PC-3 (cell line): ENCODE measurements around the gene BHLHE23. TPM values are rescaled to one million over a fixed set of nuclear protein-coding genes. Genes with fewer than 3 reads are reported as not detected.

Experiments used
- ATAC-seq: fragments of 200-7000 bp; cut with Tn5 transposase; 2 replicates; pipeline ENCODE4 v1.9.1; 2020; ENCODE audit warnings: mild to moderate bottlenecking, moderate library complexity
- BruUV-seq: library from RNA; stranded (reverse); fragments of 400-500 nt; replicated peaks from 2 replicates; lab custom pipeline; 2021; lab: Mats Ljungman, UMichigan
- CTCF ChIA-PET: fragments of 300-600 bp; sonication (Branson Sonifier 250); formaldehyde crosslinking; loops from one replicate; lab custom pipeline; 2022; ENCODE audit warnings: antibody characterized with exemption; lab: Charles Lee
- POLR2A ChIA-PET: fragments of 300-600 bp; sonication (Branson Sonifier 250); formaldehyde crosslinking; loops from one replicate; lab custom pipeline; 2022; ENCODE audit warnings: antibody characterized with exemption; ENCODE audit not compliant: unreplicated experiment; lab: Charles Lee
- DNase-seq: peaks from one replicate; pipeline ENCODE4 v3.0.0-alpha.2; 2015
- H2AFZ ChIP-seq: fragments of 300-600 bp; sonication (generic); 2 replicates; pipeline ENCODE4 v1.6.0; 2016; ENCODE audit warnings: antibody characterized with exemption, low read length
- H3F3A ChIP-seq: fragments of 300-600 bp; sonication (generic); one replicate; pipeline ENCODE4 v1.6.0; 2017; ENCODE audit warnings: antibody characterized with exemption, low read length, control low read depth, mild to moderate bottlenecking; ENCODE audit not compliant: unreplicated experiment
- H3K27ac ChIP-seq: fragments of 300-600 bp; sonication (generic); 2 replicates; pipeline ENCODE4 v1.5.1; 2016; ENCODE audit warnings: mild to moderate bottlenecking, low read length
- H3K27me3 ChIP-seq: fragments of 300-600 bp; sonication (generic); 2 replicates; pipeline ENCODE4 v1.6.1; 2016; ENCODE audit warnings: low read length, mixed read lengths
- H3K36me3 ChIP-seq: fragments of 300-600 bp; sonication (generic); 2 replicates; pipeline ENCODE4 v1.6.1; 2016; ENCODE audit warnings: low read depth, mixed run types, low read length, mixed read lengths
- H3K4me1 ChIP-seq: fragments of 300-600 bp; sonication (generic); 2 replicates; pipeline ENCODE4 v1.5.1; 2016; ENCODE audit warnings: low read length; ENCODE audit not compliant: insufficient read depth
- H3K4me2 ChIP-seq: fragments of 300-600 bp; sonication (generic); 2 replicates; pipeline ENCODE4 v1.6.0; 2016; ENCODE audit warnings: low read length
- H3K4me3 ChIP-seq: fragments of 300-600 bp; sonication (generic); 2 replicates; pipeline ENCODE4 v1.5.1; 2016; ENCODE audit warnings: mild to moderate bottlenecking, low read length, mixed read lengths
- H3K79me2 ChIP-seq: fragments of 300-600 bp; sonication (generic); 2 replicates; pipeline ENCODE4 v1.6.1; 2017; ENCODE audit warnings: low read length, mixed read lengths
- H3K9ac ChIP-seq: fragments of 300-600 bp; sonication (generic); 2 replicates; pipeline ENCODE4 v1.6.0; 2016; ENCODE audit warnings: mild to moderate bottlenecking, low read length
- H3K9me2 ChIP-seq: fragments of 300-600 bp; sonication (generic); replicated peaks from 2 replicates; pipeline ENCODE4 v1.6.1; 2016; ENCODE audit warnings: mixed run types, low read length, mixed read lengths
- H3K9me3 ChIP-seq: fragments of 300-600 bp; sonication (generic); 2 replicates; pipeline ENCODE4 v1.6.1; 2016; ENCODE audit warnings: low read length, mixed read lengths
- H4K20me1 ChIP-seq: fragments of 300-600 bp; sonication (generic); 2 replicates; pipeline ENCODE4 v1.6.1; 2016; ENCODE audit warnings: low read length, mixed read lengths
- EZH2 ChIP-seq: fragments of 300-600 bp; sonication (generic); IDR thresholded peaks from one replicate; pipeline ENCODE4 v1.6.1; 2017; ENCODE audit warnings: antibody characterized with exemption, mild to moderate bottlenecking, low read length; ENCODE audit not compliant: unreplicated experiment
- EZH2phosphoT487 ChIP-seq: fragments of 300-600 bp; sonication (generic); IDR thresholded peaks from 2 replicates; pipeline ENCODE4 v1.6.1; 2018; ENCODE audit warnings: mild to moderate bottlenecking, antibody characterized with exemption, low read length, borderline replicate concordance
- intact Hi-C: fragments of 100-400 bp; cut with micrococcal nuclease; formaldehyde crosslinking; loops from 2 replicates; pipeline ENCODE4 v1.9.0; 2023
- total RNA-seq: library from RNA; depleted of rRNA; stranded (reverse); fragments of >200 nt; gene quantifications from 2 replicates; pipeline ENCODE4 v1.2.3, GENCODE V29; 2014
- TF ChIP-seq, protein P1 (sequence below): fragments of 300-600 bp; sonication (generic); conservative IDR thresholded peaks from 2 replicates; pipeline ENCODE4 v1.5.1; 2017; ENCODE audit warnings: antibody characterized with exemption, low read depth, mild to moderate bottlenecking, low read length

Gene BHLHE23
- total RNA-seq, 1 experiment from 2014 or later, result not detected

DNA sequence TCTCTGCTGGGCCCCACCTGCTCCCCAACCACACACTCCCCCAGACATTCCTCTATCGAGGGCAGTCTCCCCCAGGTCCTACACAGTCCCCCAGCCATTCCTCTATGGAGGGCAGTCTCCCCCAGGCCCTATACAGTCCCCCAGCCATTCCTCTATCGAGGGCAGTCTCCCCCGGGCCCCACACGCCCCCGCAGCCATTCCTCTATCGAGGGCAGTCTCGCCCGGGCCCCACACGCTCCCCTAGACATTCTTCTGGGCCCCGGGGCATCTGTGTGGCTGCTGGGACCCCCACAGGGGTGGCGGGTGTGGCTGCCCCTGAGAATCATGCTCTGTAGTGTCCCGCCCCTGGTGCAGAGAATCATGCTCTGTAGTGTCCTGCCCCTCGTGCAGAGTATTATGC is 43.6 kb upstream of the BHLHE23 start:
- Histone ChIP-seq H3K4me3 (no peak overlapping the region), H3K9ac (no peak overlapping the region), H2AFZ (no peak overlapping the region), H3K27ac (no peak overlapping the region), H3K4me1 (no peaks in the 10 kb centered on the region), H4K20me1 (no peaks in the 10 kb centered on the region), H3K36me3 (no peaks in the 10 kb centered on the region), H3K79me2 (no peaks in the 10 kb centered on the region), H3F3A (no peaks in the 10 kb centered on the region), H3K4me2 (no peak overlapping the region), H3K27me3 (peaks cover 51% of the 10 kb centered on the region), H3K9me3 (no peaks in the 10 kb centered on the region), H3K9me2 (no peaks in the 10 kb centered on the region)
- POLR2A ChIA-PET, result no interaction called here
- CTCF ChIA-PET, result no interaction called here
- DNase-seq (no peak), ATAC-seq (no peak)
- no peak for TF ChIP-seq EZH2
- TF ChIP-seq, protein P1, sequence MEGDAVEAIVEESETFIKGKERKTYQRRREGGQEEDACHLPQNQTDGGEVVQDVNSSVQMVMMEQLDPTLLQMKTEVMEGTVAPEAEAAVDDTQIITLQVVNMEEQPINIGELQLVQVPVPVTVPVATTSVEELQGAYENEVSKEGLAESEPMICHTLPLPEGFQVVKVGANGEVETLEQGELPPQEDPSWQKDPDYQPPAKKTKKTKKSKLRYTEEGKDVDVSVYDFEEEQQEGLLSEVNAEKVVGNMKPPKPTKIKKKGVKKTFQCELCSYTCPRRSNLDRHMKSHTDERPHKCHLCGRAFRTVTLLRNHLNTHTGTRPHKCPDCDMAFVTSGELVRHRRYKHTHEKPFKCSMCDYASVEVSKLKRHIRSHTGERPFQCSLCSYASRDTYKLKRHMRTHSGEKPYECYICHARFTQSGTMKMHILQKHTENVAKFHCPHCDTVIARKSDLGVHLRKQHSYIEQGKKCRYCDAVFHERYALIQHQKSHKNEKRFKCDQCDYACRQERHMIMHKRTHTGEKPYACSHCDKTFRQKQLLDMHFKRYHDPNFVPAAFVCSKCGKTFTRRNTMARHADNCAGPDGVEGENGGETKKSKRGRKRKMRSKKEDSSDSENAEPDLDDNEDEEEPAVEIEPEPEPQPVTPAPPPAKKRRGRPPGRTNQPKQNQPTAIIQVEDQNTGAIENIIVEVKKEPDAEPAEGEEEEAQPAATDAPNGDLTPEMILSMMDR, result no peak
- TF ChIP-seq EZH2phosphoT487, result no peak
- intact Hi-C loops, result no loop called here
- no TSS peak for BruUV-seq

DNA sequence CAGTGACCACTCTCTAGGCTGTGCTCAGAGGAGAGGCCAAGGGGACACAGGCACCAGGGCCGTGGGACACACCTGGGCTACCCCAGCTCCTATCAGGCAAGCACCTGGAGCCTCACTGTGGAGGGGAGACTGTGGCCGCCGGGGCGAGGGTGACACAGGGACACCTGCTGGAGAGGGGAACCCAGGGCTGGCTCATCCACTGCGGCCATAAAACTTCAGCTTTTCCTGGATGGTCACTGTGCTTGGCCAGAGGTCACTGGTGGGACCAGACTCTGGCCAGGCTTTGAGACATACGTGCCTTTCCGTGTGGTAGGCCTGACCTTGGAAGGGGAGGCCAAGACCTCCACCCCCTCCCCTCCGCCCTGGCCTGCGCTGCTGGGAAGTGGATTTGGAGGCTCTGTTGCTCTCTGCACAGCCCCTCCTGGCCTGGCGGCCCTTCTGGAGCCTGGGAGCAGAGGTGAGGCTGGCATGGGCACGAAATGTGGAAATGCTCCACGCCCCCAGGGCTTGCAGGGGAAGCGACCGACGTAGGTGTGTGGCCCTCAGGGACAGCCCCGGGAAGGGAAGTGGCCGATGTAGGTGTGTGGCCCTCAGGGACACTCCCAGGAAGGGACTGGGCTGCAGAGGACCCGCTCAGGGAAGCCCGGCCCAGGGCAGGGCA is 42.9 kb upstream of the BHLHE23 start:
- CTCF ChIA-PET, result no interaction called here
- Histone ChIP-seq H3K9me3 (no peaks in the 10 kb centered on the region), H3K79me2 (no peaks in the 10 kb centered on the region), H2AFZ (no peak overlapping the region), H3F3A (no peaks in the 10 kb centered on the region), H3K9ac (no peak overlapping the region), H3K9me2 (no peaks in the 10 kb centered on the region), H3K27ac (no peak overlapping the region), H3K4me3 (no peak overlapping the region), H3K4me1 (no peaks in the 10 kb centered on the region), H3K36me3 (no peaks in the 10 kb centered on the region), H3K4me2 (no peak overlapping the region), H4K20me1 (no peaks in the 10 kb centered on the region), H3K27me3 (peaks cover 58% of the 10 kb centered on the region)
- no TSS peak for BruUV-seq
- ATAC-seq, result no peak
- intact Hi-C loops, result no loop called here
- POLR2A ChIA-PET, result no interaction called here
- TF ChIP-seq, protein P1, result no peak
- no peak for TF ChIP-seq EZH2
- TF ChIP-seq EZH2phosphoT487, result no peak
- no peak for DNase-seq

DNA sequence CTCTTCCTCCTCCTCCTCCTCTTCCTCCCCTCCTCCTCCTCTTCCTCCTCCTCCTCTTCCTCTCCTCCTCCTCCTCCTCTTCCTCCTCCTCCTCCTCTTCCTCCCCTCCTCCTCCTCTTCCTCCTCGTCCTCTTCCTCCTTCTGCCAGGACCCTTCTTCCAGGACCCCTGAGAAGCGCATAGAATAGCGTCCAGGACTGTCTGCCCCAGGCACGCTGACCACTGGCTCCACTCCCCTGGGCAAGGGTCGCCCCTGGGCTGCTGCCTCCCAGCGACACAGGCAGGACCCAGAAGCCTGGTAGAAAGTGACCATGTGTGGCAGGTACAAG is 42.4 kb upstream of the BHLHE23 start:
- Histone ChIP-seq H2AFZ (no peak overlapping the region), H3K9me2 (no peaks in the 10 kb centered on the region), H3K36me3 (no peaks in the 10 kb centered on the region), H3K79me2 (no peaks in the 10 kb centered on the region), H3K4me1 (no peaks in the 10 kb centered on the region), H3K9ac (no peak overlapping the region), H3K27me3 (peaks cover 63% of the 10 kb centered on the region), H4K20me1 (no peaks in the 10 kb centered on the region), H3K4me3 (no peak overlapping the region), H3K9me3 (no peaks in the 10 kb centered on the region), H3K27ac (no peak overlapping the region), H3K4me2 (no peak overlapping the region), H3F3A (no peaks in the 10 kb centered on the region)
- TF ChIP-seq EZH2 (no peak), EZH2phosphoT487 (no peak)
- TF ChIP-seq, protein P1, result no peak
- ATAC-seq, result no peak
- intact Hi-C loops, result no loop called here
- no TSS peak for BruUV-seq
- no peak for DNase-seq
- CTCF ChIA-PET, result no interaction called here
- POLR2A ChIA-PET, result no interaction called here
